PC-3 (cell line): ENCODE data around the gene SYT9.

Experiments
- EZH2 ChIP-seq: fragments of 300-600 bp; sonication (generic); IDR thresholded peaks from one replicate; pipeline ENCODE4 v1.6.1; 2017; ENCODE audit warnings: antibody characterized with exemption, mild to moderate bottlenecking, low read length; ENCODE audit not compliant: unreplicated experiment
- TF ChIP-seq, protein P1 (sequence below): fragments of 300-600 bp; sonication (generic); conservative IDR thresholded peaks from 2 replicates; pipeline ENCODE4 v1.5.1; 2017; ENCODE audit warnings: antibody characterized with exemption, low read depth, mild to moderate bottlenecking, low read length

GRCh38 chr11:7307836-7308235 is 56.1 kb downstream of the SYT9 start:
- TF ChIP-seq, protein P1, sequence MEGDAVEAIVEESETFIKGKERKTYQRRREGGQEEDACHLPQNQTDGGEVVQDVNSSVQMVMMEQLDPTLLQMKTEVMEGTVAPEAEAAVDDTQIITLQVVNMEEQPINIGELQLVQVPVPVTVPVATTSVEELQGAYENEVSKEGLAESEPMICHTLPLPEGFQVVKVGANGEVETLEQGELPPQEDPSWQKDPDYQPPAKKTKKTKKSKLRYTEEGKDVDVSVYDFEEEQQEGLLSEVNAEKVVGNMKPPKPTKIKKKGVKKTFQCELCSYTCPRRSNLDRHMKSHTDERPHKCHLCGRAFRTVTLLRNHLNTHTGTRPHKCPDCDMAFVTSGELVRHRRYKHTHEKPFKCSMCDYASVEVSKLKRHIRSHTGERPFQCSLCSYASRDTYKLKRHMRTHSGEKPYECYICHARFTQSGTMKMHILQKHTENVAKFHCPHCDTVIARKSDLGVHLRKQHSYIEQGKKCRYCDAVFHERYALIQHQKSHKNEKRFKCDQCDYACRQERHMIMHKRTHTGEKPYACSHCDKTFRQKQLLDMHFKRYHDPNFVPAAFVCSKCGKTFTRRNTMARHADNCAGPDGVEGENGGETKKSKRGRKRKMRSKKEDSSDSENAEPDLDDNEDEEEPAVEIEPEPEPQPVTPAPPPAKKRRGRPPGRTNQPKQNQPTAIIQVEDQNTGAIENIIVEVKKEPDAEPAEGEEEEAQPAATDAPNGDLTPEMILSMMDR = no peak
- TF ChIP-seq EZH2 = no peak
